ENCODE data around the gene P4HB.

P4HB gene

DNA sequence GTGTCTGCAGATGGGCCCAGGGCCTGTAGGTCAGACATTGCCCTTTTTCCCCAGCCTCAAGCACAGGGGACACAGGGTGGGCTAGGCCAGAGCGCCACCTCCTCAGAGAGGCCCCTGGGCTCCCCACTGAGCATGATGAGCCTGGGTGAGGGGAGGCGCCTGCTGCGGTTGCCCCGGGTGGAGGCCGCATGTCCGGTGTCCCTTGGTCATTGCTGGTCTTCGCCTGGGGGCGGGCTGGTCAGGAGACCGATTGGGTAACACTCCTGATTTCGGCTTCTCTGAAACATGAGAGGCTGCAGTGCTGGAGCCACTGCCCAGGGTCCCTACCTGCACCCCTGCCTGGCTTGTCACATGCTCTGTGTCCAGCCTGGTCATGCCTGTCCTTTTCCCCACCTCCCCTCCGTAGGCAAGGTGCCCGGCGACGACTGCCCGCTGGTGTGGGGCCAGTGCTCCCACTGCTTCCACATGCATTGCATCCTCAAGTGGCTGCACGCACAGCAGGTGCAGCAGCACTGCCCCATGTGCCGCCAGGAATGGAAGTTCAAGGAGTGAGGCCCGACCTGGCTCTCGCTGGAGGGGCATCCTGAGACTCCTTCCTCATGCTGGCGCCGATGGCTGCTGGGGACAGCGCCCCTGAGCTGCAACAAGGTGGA, 39.3 kb upstream of the P4HB start:
- no peak overlapping the region for H3K4me3 ChIP-seq (ENCODE audit: low read depth, low read length)
- H3K36me3 ChIP-seq (ENCODE audit: control insufficient read depth in 2 of 2, insufficient read depth in 1 of 2, low read length in 2 of 2), result peaks cover 37 to 68% of the 10 kb centered on the region in 2 experiments
- TF ChIP-seq ZIC2 (tag by site-specific recombination; IDR thresholded peaks at IDR 0.05), result peak; percentile 56
- TF ChIP-seq, protein P1, sequence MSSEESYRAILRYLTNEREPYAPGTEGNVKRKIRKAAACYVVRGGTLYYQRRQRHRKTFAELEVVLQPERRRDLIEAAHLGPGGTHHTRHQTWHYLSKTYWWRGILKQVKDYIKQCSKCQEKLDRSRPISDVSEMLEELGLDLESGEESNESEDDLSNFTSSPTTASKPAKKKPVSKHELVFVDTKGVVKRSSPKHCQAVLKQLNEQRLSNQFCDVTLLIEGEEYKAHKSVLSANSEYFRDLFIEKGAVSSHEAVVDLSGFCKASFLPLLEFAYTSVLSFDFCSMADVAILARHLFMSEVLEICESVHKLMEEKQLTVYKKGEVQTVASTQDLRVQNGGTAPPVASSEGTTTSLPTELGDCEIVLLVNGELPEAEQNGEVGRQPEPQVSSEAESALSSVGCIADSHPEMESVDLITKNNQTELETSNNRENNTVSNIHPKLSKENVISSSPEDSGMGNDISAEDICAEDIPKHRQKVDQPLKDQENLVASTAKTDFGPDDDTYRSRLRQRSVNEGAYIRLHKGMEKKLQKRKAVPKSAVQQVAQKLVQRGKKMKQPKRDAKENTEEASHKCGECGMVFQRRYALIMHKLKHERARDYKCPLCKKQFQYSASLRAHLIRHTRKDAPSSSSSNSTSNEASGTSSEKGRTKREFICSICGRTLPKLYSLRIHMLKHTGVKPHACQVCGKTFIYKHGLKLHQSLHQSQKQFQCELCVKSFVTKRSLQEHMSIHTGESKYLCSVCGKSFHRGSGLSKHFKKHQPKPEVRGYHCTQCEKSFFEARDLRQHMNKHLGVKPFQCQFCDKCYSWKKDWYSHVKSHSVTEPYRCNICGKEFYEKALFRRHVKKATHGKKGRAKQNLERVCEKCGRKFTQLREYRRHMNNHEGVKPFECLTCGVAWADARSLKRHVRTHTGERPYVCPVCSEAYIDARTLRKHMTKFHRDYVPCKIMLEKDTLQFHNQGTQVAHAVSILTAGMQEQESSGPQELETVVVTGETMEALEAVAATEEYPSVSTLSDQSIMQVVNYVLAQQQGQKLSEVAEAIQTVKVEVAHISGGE (tag by site-specific recombination; conservative IDR thresholded peaks at IDR 0.05; ENCODE audit: low read depth), result no peak
- H3K27ac ChIP-seq (ENCODE audit: extremely low read depth, low read depth, low read length), result no peak overlapping the region; the same call in 1 of the 2 replicates
- ChIA-PET CTCF (no interaction called here), POLR2A (interaction anchor here (0.6 kb wide), 2 partner anchors 17 to 141 kb away, joined by 3 to 9 read pairs; no protein-coding TSS in a partner anchor)
- no peaks in the 10 kb centered on the region for H3K9me3 ChIP-seq (ENCODE audit: control insufficient read depth, insufficient read depth, low read depth, low read length)
- H3K4me1 ChIP-seq (ENCODE audit: control insufficient read depth, insufficient read depth, low read length), result 0 out of 2 replicates have a peak, but pooled peaks cover 4% of the 10 kb centered on the region

DNA sequence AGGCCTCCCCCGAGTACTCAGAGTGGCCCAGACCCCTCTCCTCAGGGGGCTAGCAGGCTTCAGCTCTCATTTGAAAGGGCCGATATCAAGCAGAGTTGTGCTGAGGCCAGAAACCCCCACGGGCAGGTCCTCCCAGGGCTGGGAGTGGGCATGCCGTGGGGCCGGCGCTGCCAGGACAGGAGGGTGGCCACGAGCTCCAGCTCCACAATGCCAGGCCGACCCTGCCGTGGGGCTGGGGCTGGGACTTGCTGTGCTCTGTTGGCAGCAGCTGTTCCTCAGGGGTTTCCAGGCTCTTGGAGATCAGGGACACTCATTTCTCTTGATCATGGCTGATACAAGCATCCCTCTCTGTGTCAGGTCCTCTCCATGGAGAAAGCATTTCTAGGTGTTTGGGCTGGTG, 38.5 kb upstream of the P4HB start:
- CTCF ChIA-PET, result no interaction called here
- H3K36me3 ChIP-seq (ENCODE audit: control insufficient read depth in 2 of 2, insufficient read depth in 1 of 2, low read length in 2 of 2), result peaks cover 44 to 69% of the 10 kb centered on the region in 2 experiments
- H3K27ac ChIP-seq (ENCODE audit: extremely low read depth, low read depth, low read length), result peak overlapping the region; percentile 30
- TF ChIP-seq ZIC2 (tag by site-specific recombination; IDR thresholded peaks at IDR 0.05) (peak; percentile 34), ZSCAN16 (tag by site-specific recombination; IDR thresholded peaks at IDR 0.05) (no peak), KLF9 (tag by site-specific recombination; IDR thresholded peaks at IDR 0.05; ENCODE audit: low read depth) (no peak)
- TF ChIP-seq, protein P2, sequence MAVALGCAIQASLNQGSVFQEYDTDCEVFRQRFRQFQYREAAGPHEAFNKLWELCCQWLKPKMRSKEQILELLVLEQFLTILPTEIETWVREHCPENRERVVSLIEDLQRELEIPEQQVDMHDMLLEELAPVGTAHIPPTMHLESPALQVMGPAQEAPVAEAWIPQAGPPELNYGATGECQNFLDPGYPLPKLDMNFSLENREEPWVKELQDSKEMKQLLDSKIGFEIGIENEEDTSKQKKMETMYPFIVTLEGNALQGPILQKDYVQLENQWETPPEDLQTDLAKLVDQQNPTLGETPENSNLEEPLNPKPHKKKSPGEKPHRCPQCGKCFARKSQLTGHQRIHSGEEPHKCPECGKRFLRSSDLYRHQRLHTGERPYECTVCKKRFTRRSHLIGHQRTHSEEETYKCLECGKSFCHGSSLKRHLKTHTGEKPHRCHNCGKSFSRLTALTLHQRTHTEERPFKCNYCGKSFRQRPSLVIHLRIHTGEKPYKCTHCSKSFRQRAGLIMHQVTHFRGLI (tag by site-specific recombination; IDR thresholded peaks at IDR 0.05), result no peak
- TF ChIP-seq, protein P3, sequence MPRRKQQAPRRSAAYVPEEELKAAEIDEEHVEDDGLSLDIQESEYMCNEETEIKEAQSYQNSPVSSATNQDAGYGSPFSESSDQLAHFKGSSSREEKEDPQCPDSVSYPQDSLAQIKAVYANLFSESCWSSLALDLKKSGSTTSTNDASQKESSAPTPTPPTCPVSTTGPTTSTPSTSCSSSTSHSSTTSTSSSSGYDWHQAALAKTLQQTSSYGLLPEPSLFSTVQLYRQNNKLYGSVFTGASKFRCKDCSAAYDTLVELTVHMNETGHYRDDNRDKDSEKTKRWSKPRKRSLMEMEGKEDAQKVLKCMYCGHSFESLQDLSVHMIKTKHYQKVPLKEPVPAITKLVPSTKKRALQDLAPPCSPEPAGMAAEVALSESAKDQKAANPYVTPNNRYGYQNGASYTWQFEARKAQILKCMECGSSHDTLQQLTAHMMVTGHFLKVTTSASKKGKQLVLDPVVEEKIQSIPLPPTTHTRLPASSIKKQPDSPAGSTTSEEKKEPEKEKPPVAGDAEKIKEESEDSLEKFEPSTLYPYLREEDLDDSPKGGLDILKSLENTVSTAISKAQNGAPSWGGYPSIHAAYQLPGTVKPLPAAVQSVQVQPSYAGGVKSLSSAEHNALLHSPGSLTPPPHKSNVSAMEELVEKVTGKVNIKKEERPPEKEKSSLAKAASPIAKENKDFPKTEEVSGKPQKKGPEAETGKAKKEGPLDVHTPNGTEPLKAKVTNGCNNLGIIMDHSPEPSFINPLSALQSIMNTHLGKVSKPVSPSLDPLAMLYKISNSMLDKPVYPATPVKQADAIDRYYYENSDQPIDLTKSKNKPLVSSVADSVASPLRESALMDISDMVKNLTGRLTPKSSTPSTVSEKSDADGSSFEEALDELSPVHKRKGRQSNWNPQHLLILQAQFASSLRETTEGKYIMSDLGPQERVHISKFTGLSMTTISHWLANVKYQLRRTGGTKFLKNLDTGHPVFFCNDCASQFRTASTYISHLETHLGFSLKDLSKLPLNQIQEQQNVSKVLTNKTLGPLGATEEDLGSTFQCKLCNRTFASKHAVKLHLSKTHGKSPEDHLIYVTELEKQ (tag by site-specific recombination; IDR thresholded peaks at IDR 0.05; ENCODE audit: borderline replicate concordance), result no peak
- TF ChIP-seq, protein P4, sequence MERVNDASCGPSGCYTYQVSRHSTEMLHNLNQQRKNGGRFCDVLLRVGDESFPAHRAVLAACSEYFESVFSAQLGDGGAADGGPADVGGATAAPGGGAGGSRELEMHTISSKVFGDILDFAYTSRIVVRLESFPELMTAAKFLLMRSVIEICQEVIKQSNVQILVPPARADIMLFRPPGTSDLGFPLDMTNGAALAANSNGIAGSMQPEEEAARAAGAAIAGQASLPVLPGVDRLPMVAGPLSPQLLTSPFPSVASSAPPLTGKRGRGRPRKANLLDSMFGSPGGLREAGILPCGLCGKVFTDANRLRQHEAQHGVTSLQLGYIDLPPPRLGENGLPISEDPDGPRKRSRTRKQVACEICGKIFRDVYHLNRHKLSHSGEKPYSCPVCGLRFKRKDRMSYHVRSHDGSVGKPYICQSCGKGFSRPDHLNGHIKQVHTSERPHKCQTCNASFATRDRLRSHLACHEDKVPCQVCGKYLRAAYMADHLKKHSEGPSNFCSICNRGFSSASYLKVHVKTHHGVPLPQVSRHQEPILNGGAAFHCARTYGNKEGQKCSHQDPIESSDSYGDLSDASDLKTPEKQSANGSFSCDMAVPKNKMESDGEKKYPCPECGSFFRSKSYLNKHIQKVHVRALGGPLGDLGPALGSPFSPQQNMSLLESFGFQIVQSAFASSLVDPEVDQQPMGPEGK (tag by site-specific recombination; IDR thresholded peaks at IDR 0.05), result 0 out of 2 replicates have a peak, but pooled peaks have one; percentile 7
- TF ChIP-seq, protein P5, sequence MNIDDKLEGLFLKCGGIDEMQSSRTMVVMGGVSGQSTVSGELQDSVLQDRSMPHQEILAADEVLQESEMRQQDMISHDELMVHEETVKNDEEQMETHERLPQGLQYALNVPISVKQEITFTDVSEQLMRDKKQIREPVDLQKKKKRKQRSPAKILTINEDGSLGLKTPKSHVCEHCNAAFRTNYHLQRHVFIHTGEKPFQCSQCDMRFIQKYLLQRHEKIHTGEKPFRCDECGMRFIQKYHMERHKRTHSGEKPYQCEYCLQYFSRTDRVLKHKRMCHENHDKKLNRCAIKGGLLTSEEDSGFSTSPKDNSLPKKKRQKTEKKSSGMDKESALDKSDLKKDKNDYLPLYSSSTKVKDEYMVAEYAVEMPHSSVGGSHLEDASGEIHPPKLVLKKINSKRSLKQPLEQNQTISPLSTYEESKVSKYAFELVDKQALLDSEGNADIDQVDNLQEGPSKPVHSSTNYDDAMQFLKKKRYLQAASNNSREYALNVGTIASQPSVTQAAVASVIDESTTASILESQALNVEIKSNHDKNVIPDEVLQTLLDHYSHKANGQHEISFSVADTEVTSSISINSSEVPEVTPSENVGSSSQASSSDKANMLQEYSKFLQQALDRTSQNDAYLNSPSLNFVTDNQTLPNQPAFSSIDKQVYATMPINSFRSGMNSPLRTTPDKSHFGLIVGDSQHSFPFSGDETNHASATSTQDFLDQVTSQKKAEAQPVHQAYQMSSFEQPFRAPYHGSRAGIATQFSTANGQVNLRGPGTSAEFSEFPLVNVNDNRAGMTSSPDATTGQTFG (tag by site-specific recombination; IDR thresholded peaks at IDR 0.05; ENCODE audit: borderline replicate concordance), result no peak
- TF ChIP-seq, protein P6, sequence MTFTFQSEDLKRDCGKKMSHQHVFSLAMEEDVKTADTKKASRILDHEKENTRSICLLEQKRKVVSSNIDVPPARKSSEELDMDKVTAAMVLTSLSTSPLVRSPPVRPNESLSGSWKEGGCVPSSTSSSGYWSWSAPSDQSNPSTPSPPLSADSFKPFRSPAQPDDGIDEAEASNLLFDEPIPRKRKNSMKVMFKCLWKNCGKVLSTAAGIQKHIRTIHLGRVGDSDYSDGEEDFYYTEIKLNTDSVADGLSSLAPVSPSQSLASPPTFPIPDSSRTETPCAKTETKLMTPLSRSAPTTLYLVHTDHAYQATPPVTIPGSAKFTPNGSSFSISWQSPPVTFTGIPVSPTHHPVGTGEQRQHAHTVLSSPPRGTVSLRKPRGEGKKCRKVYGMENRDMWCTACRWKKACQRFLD (tag by site-specific recombination; IDR thresholded peaks at IDR 0.05), result no peak
- H3K4me1 ChIP-seq (ENCODE audit: control insufficient read depth, insufficient read depth, low read length), result 0 out of 2 replicates have a peak, but pooled peaks cover 4% of the 10 kb centered on the region
- H3K9me3 ChIP-seq (ENCODE audit: control insufficient read depth, insufficient read depth, low read depth, low read length), result no peaks in the 10 kb centered on the region
- POLR2A ChIA-PET, result interaction anchor here (0.9 kb wide), 1 partner anchor 129 kb away, joined by 3 read pairs; no protein-coding TSS in a partner anchor
- H3K4me3 ChIP-seq (ENCODE audit: low read depth, low read length), result no peak overlapping the region

All from HEK293 (cell line).